GM20431 (cell line): ENCODE data around the gene BNIP1.

Experiments used
- in situ Hi-C: fragments of 300-500 bp; cut with MseI, MboI; formaldehyde crosslinking; loops from one replicate; pipeline ENCODE4 v1.15.0; 2020; ENCODE audit warnings: low sequenced_read_pairs; ENCODE audit not compliant: unreplicated experiment

The BNIP1 gene

DNA sequence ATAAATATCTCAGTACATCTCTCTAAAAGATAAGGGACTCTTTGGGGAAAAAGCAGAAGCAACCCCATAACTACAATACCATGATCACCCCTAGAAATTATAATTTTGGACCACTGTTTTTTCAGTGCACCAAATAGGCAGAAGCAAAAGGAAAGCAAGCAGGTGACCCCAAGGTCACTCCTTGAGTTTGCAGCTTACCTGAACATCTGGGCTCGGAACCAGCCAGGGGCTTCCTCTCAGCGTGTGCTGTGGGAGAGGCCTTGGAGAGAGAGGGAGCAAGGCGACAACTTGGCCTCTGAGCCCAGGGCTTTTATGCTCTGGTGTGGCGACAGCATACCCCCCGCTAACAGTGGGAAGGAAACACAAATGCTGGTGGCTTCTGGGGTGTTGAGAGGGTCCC lies 16.8 kb downstream of the BNIP1 start:
- in situ Hi-C loops = no loop called here

DNA sequence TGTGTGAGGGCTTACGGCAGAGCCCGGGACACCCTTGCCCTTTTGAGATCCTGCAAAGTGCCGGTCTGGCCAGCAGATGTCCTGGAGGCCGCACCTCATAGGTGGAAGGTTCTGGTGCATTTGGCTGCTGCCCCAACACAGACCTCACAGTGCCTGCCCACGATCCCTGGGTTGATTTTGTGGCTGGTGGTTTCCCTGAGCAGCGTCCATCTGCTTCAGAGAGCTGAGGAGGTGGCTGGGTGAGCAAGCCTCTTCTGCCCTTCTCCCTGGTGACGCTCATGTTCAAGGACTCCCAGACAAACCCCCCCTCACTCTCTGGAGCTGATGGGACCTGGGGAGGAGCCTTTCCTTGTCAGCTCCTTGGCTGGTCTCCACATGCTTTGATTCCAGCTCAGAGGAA lies 18.9 kb downstream of the BNIP1 start:
- in situ Hi-C loops = no loop called here

DNA sequence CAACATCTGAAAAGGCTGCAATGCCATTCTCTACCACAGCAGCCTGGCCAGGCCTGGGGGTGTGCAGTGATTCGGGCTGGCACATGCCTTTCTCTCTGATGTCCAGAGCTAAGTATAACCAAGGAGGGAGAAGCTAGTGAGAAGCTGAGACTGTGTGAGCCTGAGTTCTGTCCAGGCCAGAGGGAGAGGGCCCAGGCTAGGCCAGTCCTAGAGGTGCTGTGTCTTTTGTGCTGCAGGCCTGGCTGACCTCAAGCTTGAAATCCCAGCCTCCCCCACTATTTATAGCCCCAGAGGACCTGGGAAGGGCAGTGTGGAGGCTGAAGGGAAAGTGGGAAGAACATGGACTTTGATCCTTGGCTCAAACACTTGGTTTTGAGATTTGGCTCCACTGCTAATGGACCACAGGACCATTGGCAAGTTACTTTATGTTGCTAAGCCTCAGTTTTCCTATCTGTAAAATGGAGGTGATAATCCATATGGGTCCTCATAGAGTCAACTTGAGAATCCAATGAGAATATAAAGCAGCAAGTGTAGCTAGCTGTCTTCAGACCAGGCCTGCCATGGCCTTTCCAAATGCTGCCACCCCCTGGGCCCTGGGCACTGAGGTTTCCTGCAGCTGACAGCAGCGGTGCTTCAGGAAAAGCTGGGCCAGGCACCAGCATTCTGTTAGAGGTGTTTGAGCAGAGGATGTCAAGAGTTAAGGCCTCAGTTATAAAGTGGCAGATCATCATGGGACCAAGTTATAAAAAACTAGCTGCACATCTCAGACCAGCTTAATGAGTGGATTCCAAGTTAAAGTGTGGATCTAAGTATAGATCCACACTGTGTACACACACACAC lies 21.1 kb downstream of the BNIP1 start:
- in situ Hi-C loops = no loop called here

DNA sequence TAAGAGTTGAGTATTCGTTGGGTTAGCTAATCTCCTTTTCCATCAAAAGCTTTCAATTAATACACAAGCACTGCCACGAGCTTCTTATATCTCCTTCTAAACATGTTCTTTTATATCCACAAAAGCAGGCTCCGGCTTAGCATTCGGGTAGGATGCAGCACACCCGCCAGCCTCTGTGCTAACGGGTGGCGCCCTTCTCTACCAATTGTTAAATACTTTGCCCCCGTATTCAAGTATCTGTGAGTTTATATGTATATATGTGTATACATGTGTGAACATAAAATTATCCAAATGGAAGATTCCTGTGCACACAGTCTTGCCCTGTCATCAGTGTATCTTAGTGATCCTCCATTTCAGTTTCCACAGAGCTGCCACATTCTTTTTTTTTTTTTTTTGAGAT lies 27.8 kb downstream of the BNIP1 start:
- in situ Hi-C loops = no loop called here

DNA sequence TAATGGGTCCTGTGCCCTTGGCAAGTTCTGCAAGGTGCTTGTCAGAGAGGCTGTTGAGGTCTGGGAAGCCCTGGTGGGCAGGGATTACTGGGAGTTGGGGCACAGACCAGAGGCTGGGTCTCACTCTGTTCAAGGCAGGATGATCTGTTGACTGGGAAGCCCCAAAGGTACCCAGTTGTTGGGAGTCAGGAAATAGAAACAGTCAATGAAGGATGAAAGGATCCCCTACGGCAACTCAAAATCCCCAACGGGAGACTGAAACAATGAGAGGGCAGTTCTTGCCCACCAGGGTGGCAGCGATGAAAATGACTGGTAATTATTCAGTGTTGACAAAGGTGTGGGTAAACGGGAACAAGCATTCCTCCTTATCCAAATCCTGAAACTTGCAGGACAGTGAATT lies 31.2 kb downstream of the BNIP1 start:
- in situ Hi-C loops = no loop called here

DNA sequence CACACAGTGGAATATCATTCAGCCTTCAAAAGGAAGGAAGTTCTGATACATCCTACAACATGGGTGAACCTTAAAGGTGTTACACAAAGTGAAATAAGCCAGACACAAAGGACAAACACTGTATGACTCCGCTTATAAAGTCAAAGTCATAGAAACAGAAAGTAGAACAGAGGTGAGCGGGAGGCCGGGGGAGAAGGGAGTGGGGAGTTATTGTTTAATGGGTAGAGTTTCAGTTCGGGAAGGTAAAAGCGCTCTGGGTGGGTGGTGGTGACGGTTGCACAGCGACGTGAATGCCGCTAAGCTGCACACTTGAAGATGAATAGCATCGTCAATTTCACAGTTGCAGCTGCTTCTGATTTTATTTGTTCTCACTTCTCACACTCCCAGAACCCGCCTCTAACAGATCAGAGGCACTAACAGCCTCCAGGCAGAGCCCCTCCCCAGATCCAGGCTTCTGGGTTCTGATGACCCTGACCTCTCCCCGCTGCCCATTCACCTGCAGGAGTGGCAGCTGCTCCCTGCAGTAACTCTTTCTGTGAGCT lies 34.1 kb downstream of the BNIP1 start:
- in situ Hi-C loops = no loop called here

DNA sequence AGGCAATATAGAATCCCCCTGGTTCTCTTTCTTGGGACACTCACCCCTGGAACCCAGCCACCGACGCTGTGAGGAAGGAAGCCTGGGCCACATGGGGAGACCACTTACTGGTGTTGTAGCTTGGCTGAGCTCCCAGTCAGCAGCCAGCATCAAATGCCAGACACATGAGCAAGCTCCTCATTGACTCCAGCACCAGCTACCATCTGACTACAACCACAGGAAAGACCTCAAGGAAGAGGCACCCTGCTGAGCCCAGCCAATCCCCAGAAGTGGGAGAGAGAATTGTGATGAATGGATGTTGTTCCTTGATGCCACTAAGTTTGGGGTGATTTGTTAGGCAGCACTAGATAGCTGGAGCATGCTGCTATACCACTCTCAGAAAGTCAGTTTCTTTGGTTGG lies 36.0 kb downstream of the BNIP1 start:
- in situ Hi-C loops = no loop called here

DNA sequence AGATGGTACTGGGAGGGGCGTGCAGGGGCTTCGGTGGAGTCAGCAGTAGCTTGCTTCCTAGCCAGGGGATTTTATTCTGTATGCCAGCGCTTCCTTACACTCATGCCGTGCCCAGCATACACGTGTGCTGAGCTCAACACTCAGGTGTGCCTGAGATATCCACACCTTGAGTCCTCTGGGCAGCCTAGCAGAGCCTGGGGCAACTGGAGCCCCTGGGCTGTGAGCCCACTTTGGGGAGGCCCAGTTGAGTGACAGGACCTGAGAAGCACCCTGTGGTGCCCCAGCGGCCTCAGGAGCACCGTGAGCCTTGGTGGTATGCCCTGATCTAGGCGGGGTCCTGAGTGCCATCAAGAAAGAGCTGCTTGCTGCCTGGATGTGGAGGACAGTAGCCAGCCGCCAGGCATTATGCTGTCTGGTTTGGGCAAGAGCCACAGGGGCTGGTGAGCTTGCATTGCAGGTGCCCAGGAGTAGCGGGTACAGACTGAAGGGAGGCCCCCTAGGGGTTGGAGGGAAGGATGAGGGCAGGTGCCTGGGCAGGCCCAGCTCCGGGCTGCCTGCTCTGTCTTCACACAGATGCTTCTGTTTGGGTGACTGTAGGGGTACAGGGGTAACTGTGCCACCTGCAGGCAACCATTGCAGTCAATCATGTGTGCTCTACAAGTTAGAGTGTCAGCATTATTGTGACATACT lies 42.9 kb downstream of the BNIP1 start:
- in situ Hi-C loops = no loop called here

DNA sequence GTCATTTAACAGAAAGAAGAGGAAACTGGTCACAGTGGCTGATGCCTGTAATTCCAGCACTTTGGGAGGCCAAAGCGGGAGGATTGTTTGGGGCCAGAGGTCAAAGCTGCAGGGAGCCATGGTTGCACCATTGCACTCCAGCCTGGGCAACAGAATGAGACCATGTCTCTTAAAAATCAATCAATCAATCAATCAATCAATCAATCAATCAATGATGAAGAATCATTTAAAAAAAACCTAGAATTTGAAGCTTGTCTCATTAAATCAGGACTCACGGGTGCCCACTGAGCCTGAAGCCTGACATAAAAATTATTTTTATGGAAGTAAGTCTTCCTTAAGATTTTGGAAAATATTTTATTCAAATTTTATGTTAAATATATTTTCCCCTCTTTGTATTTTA lies 43.9 kb downstream of the BNIP1 start:
- in situ Hi-C loops = no loop called here

DNA sequence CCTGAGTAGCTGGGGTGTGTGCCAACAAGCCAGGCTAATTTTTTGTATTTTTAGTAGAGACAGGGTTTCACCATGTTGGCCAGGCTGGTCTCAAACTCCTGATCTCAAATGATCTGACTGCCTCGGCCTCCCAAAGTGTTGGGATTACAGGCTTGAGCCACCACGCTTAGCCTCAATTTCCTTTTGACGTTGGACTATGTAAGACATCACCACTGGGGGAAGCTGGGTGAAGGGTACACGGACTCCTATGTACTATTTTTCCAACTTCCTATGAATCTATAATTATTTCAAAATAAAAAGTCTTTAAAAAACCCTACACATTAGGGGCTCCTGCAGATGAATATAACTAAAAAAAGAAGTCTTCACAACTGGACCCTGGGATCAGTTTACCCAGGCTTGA lies 46.7 kb downstream of the BNIP1 start:
- in situ Hi-C loops = no loop called here

DNA sequence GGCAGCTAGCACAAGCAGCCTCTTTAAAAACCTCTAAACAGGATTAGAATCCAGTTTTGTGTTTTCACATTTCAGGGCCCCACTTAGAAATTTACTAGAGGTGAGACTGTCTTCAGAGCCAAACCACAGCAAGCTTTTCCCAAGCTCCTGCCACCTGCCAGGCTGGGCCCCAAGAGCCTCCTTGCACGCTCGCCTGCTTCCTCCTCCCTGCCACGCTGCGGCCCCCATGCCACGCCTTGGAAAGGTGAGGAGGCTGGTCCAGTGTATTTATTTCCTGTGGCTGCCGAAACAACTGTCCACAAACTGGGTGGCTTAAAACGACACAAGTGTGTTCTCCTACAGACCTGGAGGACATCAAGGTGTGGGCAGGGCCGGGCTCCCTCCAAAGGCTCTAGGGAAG lies 47.2 kb downstream of the BNIP1 start:
- in situ Hi-C loops = no loop called here

DNA sequence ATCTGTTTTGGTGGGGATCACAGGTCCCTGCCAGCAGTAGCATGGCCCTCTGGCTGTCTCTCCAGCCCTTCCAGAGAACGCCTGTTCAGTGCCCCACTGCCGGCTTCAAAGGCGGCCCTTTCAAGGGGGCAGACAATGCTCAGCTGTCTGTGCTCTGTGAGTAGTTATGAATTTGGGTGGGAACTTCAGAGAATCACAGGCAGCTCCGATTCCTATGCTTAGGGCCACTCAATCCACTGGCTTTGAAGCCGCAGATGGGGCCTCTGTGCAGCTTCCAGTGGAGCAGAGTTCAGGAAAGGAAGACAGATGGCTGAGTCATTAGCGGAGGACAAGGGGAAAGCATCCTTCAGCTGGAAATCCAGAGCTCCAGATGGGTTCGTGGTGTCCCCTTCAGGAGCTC lies 48.2 kb downstream of the BNIP1 start:
- in situ Hi-C loops = no loop called here

DNA sequence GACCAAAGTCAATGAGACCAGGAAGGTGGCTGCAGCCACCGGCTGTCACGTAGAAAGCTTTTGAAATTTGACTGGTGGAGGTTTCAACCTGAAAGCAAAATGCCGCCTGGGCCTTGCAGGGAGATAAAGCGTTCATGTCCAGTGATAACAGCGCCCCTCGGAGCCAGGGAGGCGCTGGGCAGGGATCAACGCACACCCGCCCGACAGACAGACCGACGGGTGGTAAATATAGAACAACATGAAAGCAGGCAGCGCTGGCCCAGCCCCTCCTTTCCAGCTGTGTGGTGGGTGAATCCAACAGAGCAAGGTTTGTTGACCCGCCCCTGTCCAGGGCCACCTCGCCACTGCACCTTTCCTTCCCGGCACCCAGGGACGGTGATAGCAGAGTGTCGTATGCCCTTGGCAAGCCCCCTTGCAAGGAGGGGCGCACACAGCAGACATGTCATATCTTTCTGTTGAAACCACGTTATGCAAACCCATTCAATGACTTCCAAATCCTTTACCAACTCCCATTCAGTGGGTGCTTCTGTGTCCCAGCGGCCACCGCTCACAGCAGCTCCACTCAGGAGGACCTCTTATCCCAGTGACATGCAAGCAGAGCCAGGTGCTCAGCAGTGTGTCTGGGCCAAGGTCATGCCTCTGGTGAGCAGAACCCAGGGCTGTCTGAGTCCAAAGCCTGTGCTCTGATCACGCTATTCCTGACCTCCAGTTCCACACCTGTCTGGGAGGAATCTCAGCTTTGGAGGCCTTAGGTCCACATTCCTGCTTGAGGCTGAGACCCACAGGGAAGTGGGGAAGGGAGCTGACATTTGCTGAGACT lies 52.0 kb downstream of the BNIP1 start:
- in situ Hi-C loops = no loop called here

DNA sequence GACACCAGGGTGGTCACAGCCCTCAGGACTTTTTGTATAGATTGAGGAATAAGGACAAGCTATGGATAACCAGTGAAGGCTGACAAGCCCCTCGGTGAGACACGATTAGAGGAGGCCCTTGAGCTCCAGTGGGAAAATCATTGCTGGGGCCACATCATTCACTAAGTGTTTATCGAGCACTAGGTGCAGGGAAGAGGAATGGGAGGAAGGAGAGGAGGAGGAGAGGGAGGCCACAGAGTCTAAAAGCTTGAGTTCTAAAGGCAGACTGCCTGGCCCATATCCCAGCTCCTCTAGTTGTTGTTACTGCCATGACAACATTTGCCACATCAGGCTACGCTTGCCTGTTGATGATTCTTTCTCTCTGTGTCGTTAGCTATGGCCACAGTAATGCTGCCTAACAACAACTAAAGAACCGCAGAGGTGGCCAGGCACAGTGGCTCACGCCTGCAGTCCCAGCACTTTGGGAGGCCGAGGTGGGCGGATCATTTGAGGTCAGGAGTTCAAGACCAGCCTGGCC lies 53.1 kb downstream of the BNIP1 start:
- in situ Hi-C loops = no loop called here

DNA sequence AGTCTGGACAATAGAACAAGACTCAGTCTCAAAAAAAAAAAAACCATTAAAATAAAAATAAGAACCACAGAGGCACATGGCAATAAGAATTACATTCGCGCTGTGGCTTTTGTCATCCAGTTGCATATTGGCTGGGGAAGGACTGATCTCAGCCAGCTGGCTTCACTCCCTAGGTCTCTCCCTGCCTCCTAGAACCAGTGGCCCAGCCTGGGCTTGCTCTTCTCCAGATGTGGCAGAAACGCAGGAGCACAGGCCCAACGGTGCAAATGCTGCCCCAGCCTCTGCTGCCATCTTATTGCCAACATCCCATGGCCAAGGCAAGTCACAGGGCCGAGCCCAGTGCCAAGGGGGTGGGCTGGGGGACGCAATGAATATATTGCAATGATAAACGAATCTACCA lies 53.7 kb downstream of the BNIP1 start:
- in situ Hi-C loops = no loop called here

DNA sequence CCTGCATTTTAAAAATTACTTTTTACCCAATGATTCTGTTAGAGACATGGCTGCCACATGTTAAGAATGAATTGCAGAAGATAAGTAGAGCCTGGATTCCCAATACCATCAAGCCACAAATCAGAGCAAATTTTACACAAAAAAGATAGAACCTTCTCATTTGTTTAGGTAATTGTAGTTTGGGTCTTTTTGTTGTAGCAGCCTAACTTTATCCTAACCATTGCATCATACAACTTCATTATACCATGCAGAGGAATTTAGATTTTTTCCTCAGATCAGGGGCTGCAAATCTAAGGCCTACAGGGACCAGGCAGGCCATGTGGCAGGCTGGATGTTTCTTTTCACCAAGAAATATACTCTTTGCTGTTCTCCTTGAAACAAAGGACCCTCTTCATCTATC lies 56.0 kb downstream of the BNIP1 start:
- in situ Hi-C loops = loop anchor here (25.0 kb wide), 2 partner anchors 238 to 488 kb away; partner anchors contain the start of gene RPL26L1

DNA sequence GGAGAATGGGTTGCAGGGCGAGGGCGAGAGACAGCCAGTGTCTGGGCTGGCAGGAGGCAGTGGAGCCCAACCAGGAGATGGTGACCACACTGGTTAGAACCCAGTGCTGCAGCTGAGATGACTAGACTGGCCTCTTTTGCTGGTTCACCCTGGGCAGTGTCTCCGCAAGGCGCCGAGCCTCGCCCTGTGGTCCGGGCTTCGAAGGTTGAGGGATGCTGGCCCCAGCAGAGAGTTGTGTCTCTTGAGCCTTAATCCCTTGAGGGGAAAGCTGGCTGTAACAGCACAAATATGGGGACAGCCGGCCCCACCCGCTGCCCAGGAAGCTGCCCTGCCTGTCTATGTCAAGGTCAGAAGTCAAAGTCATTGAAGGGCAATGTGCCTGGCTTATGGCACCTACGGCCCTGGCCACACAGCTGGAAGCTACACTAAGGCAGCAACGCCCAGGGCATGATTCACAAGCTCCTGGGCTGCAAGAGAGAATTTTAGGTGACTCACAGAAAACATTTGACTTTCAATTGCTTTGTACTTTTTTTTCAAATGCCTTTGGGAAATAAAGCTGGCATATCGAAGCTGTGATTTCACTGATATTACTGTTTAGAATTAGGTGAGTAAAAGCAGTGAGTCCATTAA lies 57.4 kb downstream of the BNIP1 start:
- in situ Hi-C loops = loop anchor here (25.0 kb wide), 2 partner anchors 239 to 489 kb away; partner anchors contain the start of gene RPL26L1

DNA sequence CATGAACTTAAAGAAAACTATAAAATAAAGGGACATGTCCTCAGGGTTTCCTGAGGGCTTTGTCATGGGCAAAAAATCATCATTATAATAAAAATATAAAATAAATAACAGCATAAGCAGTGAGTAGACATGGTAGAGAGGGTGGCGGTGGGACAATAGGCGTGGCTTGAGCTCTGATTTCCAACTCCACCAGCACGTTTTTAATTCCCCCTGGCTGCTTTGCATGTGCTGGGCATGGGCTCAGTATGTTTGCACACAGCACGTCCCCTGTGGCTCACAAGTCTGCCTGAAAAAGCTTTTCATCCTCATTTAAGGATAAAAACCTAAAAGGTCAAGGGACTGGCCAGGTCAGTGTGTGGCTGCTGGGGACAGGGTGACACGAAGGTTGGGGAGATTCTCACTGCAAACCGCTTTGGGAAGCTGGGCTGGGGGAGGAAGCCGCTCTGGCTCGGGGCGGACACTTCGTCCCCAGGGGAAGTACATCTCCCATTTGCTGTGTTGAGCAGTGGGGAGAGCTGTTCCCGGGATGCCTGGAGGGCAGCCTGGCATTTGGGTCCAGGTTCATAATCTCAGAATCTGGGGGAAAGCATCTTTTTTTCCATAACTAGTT lies 58.0 kb downstream of the BNIP1 start:
- in situ Hi-C loops = loop anchor here (25.0 kb wide), 2 partner anchors 240 to 490 kb away; partner anchors contain the start of gene RPL26L1
